MM.1S (cell line): ENCODE data around the gene CDKN3.
"Not testable (repeated sequence)": the region's sequence is repeated elsewhere in the genome, so short reads cannot be mapped to it uniquely, and the experiment has no call there.

ENCODE experiments used
- DNase-seq: peaks from one replicate; pipeline ENCODE4 v3.0.0-alpha.2; 2015
- H2AFZ ChIP-seq: fragments of 300-600 bp; sonication (generic); 2 replicates; pipeline ENCODE4 v1.6.0; 2016; ENCODE audit warnings: antibody characterized with exemption, low read length
- H3F3A ChIP-seq: fragments of 300-600 bp; sonication (generic); 2 replicates; pipeline ENCODE4 v1.6.1; 2016; ENCODE audit warnings: mild to moderate bottlenecking, antibody characterized with exemption, low read length, moderate library complexity, mixed read lengths; ENCODE audit not compliant: insufficient read depth
- H3K27ac ChIP-seq: fragments of 300-600 bp; sonication (generic); 2 replicates; pipeline ENCODE4 v1.5.1; 2016; ENCODE audit warnings: mild to moderate bottlenecking, low read length
- H3K27me3 ChIP-seq: fragments of 300-600 bp; sonication (generic); replicated peaks from 2 replicates; pipeline ENCODE4 v1.6.0; 2016; ENCODE audit warnings: low read length; ENCODE audit not compliant: insufficient read depth
- H3K36me3 ChIP-seq: fragments of 300-600 bp; sonication (generic); replicated peaks from 2 replicates; pipeline ENCODE4 v1.6.1; 2016; ENCODE audit warnings: mild to moderate bottlenecking, low read length, mixed read lengths; ENCODE audit not compliant: insufficient read depth
- H3K4me1 ChIP-seq: fragments of 300-600 bp; sonication (generic); 2 replicates; pipeline ENCODE4 v1.6.1; 2016; ENCODE audit warnings: low read length, mixed read lengths
- H3K4me2 ChIP-seq: fragments of 300-600 bp; sonication (generic); 2 replicates; pipeline ENCODE4 v1.6.0; 2016; ENCODE audit warnings: low read depth, low read length
- H3K4me3 ChIP-seq: fragments of 300-600 bp; sonication (generic); 2 replicates; pipeline ENCODE4 v1.5.1; 2016; ENCODE audit warnings: low read length, mixed read lengths
- H3K79me2 ChIP-seq: fragments of 300-600 bp; sonication (generic); 2 replicates; pipeline ENCODE4 v1.6.1; 2016; ENCODE audit warnings: mixed run types, low read length, mixed read lengths
- H3K9ac ChIP-seq: fragments of 300-600 bp; sonication (generic); 2 replicates; pipeline ENCODE4 v1.6.1; 2016; ENCODE audit warnings: low read length, mixed read lengths
- H3K9me2 ChIP-seq: fragments of 300-600 bp; sonication (generic); replicated peaks from 2 replicates; pipeline ENCODE4 v1.6.1; 2016; ENCODE audit warnings: mild to moderate bottlenecking, low read length, mixed read lengths; ENCODE audit not compliant: insufficient read depth
- H3K9me3 ChIP-seq: fragments of 300-600 bp; sonication (generic); replicated peaks from 2 replicates; pipeline ENCODE4 v1.6.1; 2016; ENCODE audit warnings: mild to moderate bottlenecking, low read length, mixed read lengths; ENCODE audit not compliant: insufficient read depth
- H4K20me1 ChIP-seq: fragments of 300-600 bp; sonication (generic); 2 replicates; pipeline ENCODE4 v1.6.1; 2016; ENCODE audit warnings: mild to moderate bottlenecking, low read length, moderate library complexity, mixed read lengths; ENCODE audit not compliant: insufficient read depth
- CTCF ChIP-seq: fragments of 300-600 bp; sonication (generic); IDR thresholded peaks from 2 replicates; pipeline ENCODE4 v1.5.1; 2016; ENCODE audit warnings: antibody characterized with exemption, low read length, mixed read lengths
- EZH2 ChIP-seq: fragments of 300-600 bp; sonication (generic); optimal IDR thresholded peaks from 2 replicates; pipeline ENCODE3; 2017; ENCODE audit warnings: low read depth, mild to moderate bottlenecking, antibody characterized with exemption, low read length, mixed read lengths
- EZH2phosphoT487 ChIP-seq: fragments of 300-600 bp; sonication (generic); IDR thresholded peaks from 2 replicates; pipeline ENCODE4 v1.6.1; 2018; ENCODE audit warnings: antibody characterized with exemption, low read length

CDKN3 gene

GRCh38 chr14:54455363-54455762 lies 58.6 kb downstream of the CDKN3 start:
- Histone ChIP-seq H2AFZ (no peak overlapping the region), H3K27ac (no peak overlapping the region), H3K27me3 (no peaks in the 10 kb centered on the region), H3K9ac (no peak overlapping the region), H3K4me3 (no peak overlapping the region), H3K36me3 (no peaks in the 10 kb centered on the region), H3K79me2 (no peaks in the 10 kb centered on the region), H4K20me1 (no peaks in the 10 kb centered on the region), H3K4me2 (no peak overlapping the region), H3K4me1 (no peaks in the 10 kb centered on the region), H3F3A (no peaks in the 10 kb centered on the region), H3K9me2 (no peaks in the 10 kb centered on the region), H3K9me3 (no peaks in the 10 kb centered on the region)
- DNase-seq = no peak
- TF ChIP-seq EZH2phosphoT487 (no peak), CTCF (no peak)

- not testable (repeated sequence) for H3K36me3 ChIP-seq, H3K4me3 ChIP-seq, DNase-seq, H2AFZ ChIP-seq, H3F3A ChIP-seq, H3K79me2 ChIP-seq, H3K27ac ChIP-seq, H3K9ac ChIP-seq, H3K9me2 ChIP-seq, H3K4me1 ChIP-seq, H3K9me3 ChIP-seq, H3K27me3 ChIP-seq, H3K4me2 ChIP-seq, H4K20me1 ChIP-seq
Observed at GRCh38 chr14:54456820-54457608, 60.2 kb downstream of the CDKN3 start.

GRCh38 chr14:54457609-54457996 lies 60.8 kb downstream of the CDKN3 start:
- TF ChIP-seq EZH2phosphoT487 (no peak), EZH2 (no peak), CTCF (no peak)
- no peak overlapping the region for H3K9ac ChIP-seq
- H3K27ac ChIP-seq = no peak overlapping the region
- no peaks in the 10 kb centered on the region for H3K9me2 ChIP-seq
- H3K36me3 ChIP-seq = no peaks in the 10 kb centered on the region
- no peak for DNase-seq
- no peaks in the 10 kb centered on the region for H3F3A ChIP-seq
- H2AFZ ChIP-seq = no peak overlapping the region
- no peaks in the 10 kb centered on the region for H3K4me1 ChIP-seq
- no peak overlapping the region for H3K4me3 ChIP-seq
- no peaks in the 10 kb centered on the region for H3K27me3 ChIP-seq
- no peaks in the 10 kb centered on the region for H4K20me1 ChIP-seq
- H3K79me2 ChIP-seq = no peaks in the 10 kb centered on the region
- H3K9me3 ChIP-seq = no peaks in the 10 kb centered on the region
- H3K4me2 ChIP-seq = no peak overlapping the region

- H3K79me2 ChIP-seq, H2AFZ ChIP-seq, H3K36me3 ChIP-seq, H3K4me3 ChIP-seq, H3K27me3 ChIP-seq, H3K9me2 ChIP-seq, H3K9ac ChIP-seq, H3K4me2 ChIP-seq, H3K4me1 ChIP-seq, DNase-seq, H3K27ac ChIP-seq, H4K20me1 ChIP-seq, H3K9me3 ChIP-seq, H3F3A ChIP-seq: not testable (repeated sequence)
Observed at GRCh38 chr14:54458536-54458935, 61.7 kb downstream of the CDKN3 start.
